Stomach (tissue), 9 donors: ENCODE data around the gene CAPRIN1. TPM values are rescaled to one million over a fixed set of nuclear protein-coding genes. Genes with fewer than 3 reads are reported as not detected.

ENCODE experiments used
- DNase-seq, 2 donors: peaks; one replicate each; pipeline versions ENCODE4 v3.0.0 to v3.0.0-alpha.2; 2013 to 2019
- H3K27ac ChIP-seq, 5 donors: fragments of 200-600 bp in 4 of 5; sonication (generic) in 4 of 5; one replicate each; pipeline ENCODE4 v1.5.1; 2013 to 2019; ENCODE audit warnings: mild to moderate bottlenecking in 1 of 5, moderate library complexity in 1 of 5
- H3K27me3 ChIP-seq, 3 donors: fragments of 200-600 bp; sonication (generic); one replicate each; pipeline ENCODE4 v1.5.1; 2017 to 2019; ENCODE audit warnings: mixed run types in 1 of 3
- H3K36me3 ChIP-seq, 4 donors: fragments of 200-600 bp; sonication (generic); 1 replicate in 3 of 4; 2 replicates in 1 of 4; pipeline ENCODE4 v1.5.1; 2016 to 2019
- H3K4me1 ChIP-seq, 4 donors: fragments of 200-600 bp; sonication (generic); one replicate each; pipeline ENCODE4 v1.5.1; 2016 to 2019
- H3K4me3 ChIP-seq, 4 donors: fragments of 200-600 bp; sonication (generic) in 3 of 4; one replicate each; pipeline ENCODE4 v1.5.1; 2016 to 2019; ENCODE audit warnings: mild to moderate bottlenecking in 1 of 4
- H3K9me3 ChIP-seq, 4 donors: fragments of 200-600 bp; sonication (generic); one replicate each; pipeline ENCODE4 v1.5.1; 2016 to 2019
- EP300 ChIP-seq: sonication (generic); formaldehyde crosslinking; IDR thresholded peaks from one replicate; pipeline ENCODE4 v1.6.1; 2017; ENCODE audit warnings: antibody characterized with exemption
- POLR2A ChIP-seq, 4 donors: fragments of 450-650 bp; IDR thresholded peaks; one replicate each; pipeline ENCODE4 v1.6.1; 2016; ENCODE audit warnings: antibody characterized with exemption in 4 of 4, control low read depth in 2 of 4, mild to moderate bottlenecking in 1 of 4, moderate library complexity in 1 of 4
- POLR2AphosphoS5 ChIP-seq, 3 donors: sonication (generic); formaldehyde crosslinking; IDR thresholded peaks; one replicate each; pipeline ENCODE4 v1.6.1; 2016; ENCODE audit warnings: antibody characterized with exemption in 3 of 3
- WGBS, 5 donors: extraction: QIAGEN DNeasy Blood & Tissue Kit in 3 of 5; methylation state at CpG; one replicate each; pipeline versions ENCODE4 v1.1.5 to v1.1.7; 2013 to 2018; 5-methylcytosine and 5-hydroxymethylcytosine counted together
- intact Hi-C: fragments of 100-400 bp; cut with DNase I; formaldehyde crosslinking; loops from one replicate; pipeline ENCODE4 v1.15.1; 2023; ENCODE audit warnings: low total_unique reads
- polyA plus RNA-seq, 3 donors: library from polyadenylated mRNA; stranded (reverse); fragments of 200-250 nt; gene quantifications; one replicate each; pipeline ENCODE4 v1.2.3, GENCODE V29; 2013
- total RNA-seq, 5 donors: library from RNA; depleted of rRNA; stranded (reverse); fragments of >200 nt; gene quantifications; one replicate each; pipeline versions ENCODE4 v1.1.0 to v1.2.3, GENCODE V29; 2014 to 2016
- TF ChIP-seq, protein P1 (sequence below), 7 experiments: fragments of 450-650 bp in 4 of 7; fragments of 200-600 bp in 3 of 7; sonication (generic) in 3 of 7; IDR thresholded peaks; one replicate each; pipeline ENCODE4 v1.5.1; 2016 to 2019; ENCODE audit warnings: antibody characterized with exemption in 7 of 7, control low read depth in 2 of 7, mild to moderate bottlenecking in 1 of 7
- donor health status: healthy with polysubstance abuse.
- donor health status: Bipolar disorder and iron deficiency.
- donor health status: healthy.

CAPRIN1 gene
- total and polyA plus RNA-seq, 8 donors: 57.2 to 290 (median 101) TPM

DNA sequence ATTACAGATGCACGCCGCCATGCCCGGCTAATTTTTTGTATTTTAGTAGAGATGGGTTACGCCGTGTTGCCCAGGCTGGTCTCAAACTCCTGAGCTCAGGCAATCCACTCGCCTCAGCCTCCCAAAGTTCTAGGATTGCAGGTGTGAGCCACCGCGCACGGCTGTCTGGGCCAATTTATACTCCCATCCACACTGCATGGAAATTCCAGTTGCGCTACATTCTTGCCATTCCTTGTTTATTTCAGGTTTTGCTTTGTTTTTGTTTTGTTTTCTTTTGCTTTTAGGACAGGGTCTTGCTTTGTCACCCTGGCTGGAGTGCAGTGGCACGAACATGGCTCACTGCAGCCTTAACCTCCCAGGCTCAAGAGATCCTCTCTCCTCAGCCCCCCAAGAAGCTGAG is 11.0 kb upstream of the CAPRIN1 start:
- Histone ChIP-seq H3K36me3 (no peaks in the 10 kb centered on the region), H3K27ac (no peak overlapping the region), H3K4me3 (no peak overlapping the region), H3K4me1 (no peaks in the 10 kb centered on the region), H3K9me3 (no peaks in the 10 kb centered on the region), H3K27me3 (no peaks in the 10 kb centered on the region)
- TF ChIP-seq, protein P1, sequence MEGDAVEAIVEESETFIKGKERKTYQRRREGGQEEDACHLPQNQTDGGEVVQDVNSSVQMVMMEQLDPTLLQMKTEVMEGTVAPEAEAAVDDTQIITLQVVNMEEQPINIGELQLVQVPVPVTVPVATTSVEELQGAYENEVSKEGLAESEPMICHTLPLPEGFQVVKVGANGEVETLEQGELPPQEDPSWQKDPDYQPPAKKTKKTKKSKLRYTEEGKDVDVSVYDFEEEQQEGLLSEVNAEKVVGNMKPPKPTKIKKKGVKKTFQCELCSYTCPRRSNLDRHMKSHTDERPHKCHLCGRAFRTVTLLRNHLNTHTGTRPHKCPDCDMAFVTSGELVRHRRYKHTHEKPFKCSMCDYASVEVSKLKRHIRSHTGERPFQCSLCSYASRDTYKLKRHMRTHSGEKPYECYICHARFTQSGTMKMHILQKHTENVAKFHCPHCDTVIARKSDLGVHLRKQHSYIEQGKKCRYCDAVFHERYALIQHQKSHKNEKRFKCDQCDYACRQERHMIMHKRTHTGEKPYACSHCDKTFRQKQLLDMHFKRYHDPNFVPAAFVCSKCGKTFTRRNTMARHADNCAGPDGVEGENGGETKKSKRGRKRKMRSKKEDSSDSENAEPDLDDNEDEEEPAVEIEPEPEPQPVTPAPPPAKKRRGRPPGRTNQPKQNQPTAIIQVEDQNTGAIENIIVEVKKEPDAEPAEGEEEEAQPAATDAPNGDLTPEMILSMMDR (IDR thresholded peaks at IDR 0.05): no peak
- TF ChIP-seq EP300: no peak
- TF ChIP-seq POLR2A (IDR thresholded peaks at IDR 0.05): no peak
- TF ChIP-seq POLR2AphosphoS5 (IDR thresholded peaks at IDR 0.05): no peak
- intact Hi-C loops: no loop called here
- WGBS, 5 donors: 92 to 96% (median 93%) methylated on average over 11 of the region's 11 CpGs
- DNase-seq: no peak

DNA sequence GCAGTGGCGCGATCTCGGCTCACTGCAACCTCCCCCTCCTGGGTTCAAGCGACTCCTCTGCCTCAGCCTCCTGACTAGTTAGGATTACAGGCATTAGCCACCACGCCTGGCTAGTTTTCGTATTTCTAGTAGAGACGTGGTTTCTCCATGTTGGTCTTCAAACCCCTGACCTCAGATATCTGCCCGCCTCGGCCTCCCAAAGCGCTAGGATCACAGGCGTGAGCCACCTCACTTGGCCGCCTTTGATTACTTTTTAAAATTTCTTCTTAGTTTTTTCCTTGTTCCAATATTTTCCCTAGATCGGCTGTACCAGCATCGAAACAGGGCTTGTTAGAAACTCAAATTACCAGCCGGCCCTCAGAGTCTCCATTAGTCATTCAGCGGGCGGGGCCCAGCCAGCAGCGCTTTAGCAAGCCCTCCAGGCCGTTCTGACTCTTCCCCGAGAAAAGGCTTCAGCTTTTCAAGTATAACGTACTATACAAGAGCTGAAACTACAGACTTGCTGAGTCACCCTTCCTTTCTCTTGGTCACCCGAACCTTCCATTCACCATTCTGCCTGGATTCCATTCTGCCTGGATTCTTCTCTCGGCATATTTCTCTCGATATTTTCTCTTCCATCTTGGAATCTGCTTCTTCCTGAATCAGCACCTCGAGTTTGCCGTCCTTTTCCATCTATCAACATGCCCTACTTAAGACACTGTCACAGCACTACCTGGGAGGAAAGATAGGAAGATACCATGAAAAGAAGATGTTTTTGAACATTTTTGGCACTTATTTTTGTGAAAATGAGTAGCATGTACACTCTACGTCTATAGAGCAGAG is 6.7 kb upstream of the CAPRIN1 start:
- Histone ChIP-seq H3K4me1 (no peaks in the 10 kb centered on the region), H3K36me3 (no peaks in the 10 kb centered on the region), H3K27me3 (no peaks in the 10 kb centered on the region), H3K4me3 (peak overlapping the region in 1 of 4 donors; percentile 11), H3K27ac (no peak overlapping the region), H3K9me3 (no peaks in the 10 kb centered on the region)
- 61 to 69% (median 65%) methylated on average over 27 of the region's 27 CpGs for WGBS, 5 donors
- TF ChIP-seq EP300: no peak
- no peak for TF ChIP-seq POLR2A (IDR thresholded peaks at IDR 0.05)
- no peak for TF ChIP-seq POLR2AphosphoS5 (IDR thresholded peaks at IDR 0.05)
- TF ChIP-seq, protein P1 (IDR thresholded peaks at IDR 0.05): no peak
- intact Hi-C loops: no loop called here
- peak in 1 of 2 donors; percentile 57 for DNase-seq

DNA sequence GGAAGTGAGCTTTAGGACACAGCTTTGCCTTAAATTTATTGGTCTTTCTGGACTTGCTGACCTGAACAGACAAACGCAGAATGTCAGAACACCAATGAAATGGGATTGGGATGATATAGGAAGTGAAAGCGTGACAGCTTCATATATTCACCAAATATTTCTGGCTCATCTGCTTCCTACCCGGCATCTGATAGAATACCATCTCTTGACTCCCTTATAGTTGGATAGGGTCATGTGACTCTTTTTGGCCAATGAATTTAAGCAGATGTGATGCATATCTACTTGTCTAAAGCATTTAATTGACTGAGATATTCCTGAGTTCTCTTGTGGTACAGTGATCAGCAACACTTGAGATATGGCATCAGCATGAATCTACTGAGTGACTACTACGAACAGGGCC is 2.5 kb upstream of the CAPRIN1 start:
- no peak for DNase-seq
- peaks cover 10 to 15% (median 14%) of the 10 kb centered on the region in 4 donors for H3K4me1 ChIP-seq
- intact Hi-C loops: no loop called here
- 78 to 93% (median 87%) methylated on average over 4 of the region's 4 CpGs for WGBS, 5 donors
- H3K27me3 ChIP-seq: no peaks in the 10 kb centered on the region
- no peaks in the 10 kb centered on the region for H3K36me3 ChIP-seq
- H3K9me3 ChIP-seq: no peaks in the 10 kb centered on the region
- H3K27ac ChIP-seq: no peak overlapping the region
- no peak overlapping the region for H3K4me3 ChIP-seq
- TF ChIP-seq EP300 (no peak), POLR2A (IDR thresholded peaks at IDR 0.05) (no peak)

DNA sequence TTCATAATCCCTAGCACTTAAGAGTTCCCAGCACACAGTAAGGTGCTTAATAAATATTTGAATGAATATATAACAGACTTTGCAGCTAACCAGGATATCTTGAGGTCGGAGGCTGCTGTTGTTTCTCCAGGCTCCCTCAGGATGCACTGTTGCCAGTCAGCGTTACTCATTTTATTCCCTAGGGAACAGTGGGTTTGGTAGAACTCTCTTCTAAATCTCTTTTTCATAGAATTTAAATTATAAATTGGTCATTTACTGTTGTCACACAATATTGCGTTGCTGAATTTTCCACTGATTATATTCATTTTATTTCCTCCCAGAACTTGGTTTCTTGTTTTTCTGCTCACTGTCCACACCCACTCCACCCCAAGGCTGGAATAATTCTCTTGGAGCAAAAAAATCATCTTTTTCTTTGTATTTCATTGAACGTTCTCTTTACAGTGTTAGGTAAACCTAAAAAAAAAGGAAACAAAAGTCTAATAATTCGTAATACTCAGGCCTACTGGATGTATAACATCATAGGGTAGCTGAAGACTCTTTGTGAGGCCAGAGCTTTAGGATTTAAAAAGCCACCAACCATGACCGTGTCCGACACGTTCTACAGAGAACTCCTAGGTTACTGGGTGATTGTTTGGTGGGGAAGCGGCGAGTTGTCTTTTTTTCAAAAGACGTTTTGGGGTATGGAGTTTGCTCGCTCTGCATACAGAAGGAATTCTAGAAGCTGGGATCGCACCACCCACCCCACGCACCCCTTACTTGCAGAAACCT is 766 bp upstream of the CAPRIN1 start:
- H3K4me3 ChIP-seq: peak overlapping the region; percentile 75 to 98 (median 94)
- H3K27me3 ChIP-seq: no peaks in the 10 kb centered on the region
- peaks cover 28 to 32% (median 32%) of the 10 kb centered on the region in 4 donors for H3K4me1 ChIP-seq
- TF ChIP-seq POLR2AphosphoS5 (IDR thresholded peaks at IDR 0.05) (no peak), POLR2A (IDR thresholded peaks at IDR 0.05) (no peak), EP300 (no peak)
- TF ChIP-seq, protein P1 (IDR thresholded peaks at IDR 0.05): no peak
- WGBS, 5 donors: 8 to 10% (median 9%) methylated on average over 12 to 14 of the region's 14 CpGs
- peak in 1 of 2 donors; percentile 31 for DNase-seq
- H3K36me3 ChIP-seq: peaks cover 0 to 15% (median 7%) of the 10 kb centered on the region in 4 donors
- peak overlapping the region; percentile 97 to 99 (median 98) for H3K27ac ChIP-seq
- no peaks in the 10 kb centered on the region for H3K9me3 ChIP-seq
- intact Hi-C loops: no loop called here
